ENCODE results near the gene VPS33B. TPM values are rescaled to one million over a fixed set of nuclear protein-coding genes. Genes with fewer than 3 reads are reported as not detected.

The VPS33B gene
- total RNA-seq, 1 experiment from 2014 or later: 16.3 TPM

- no peak for DNase-seq
- H2BK15ac ChIP-seq (ENCODE audit: low read depth, low read length): no peak overlapping the region
- no peak overlapping the region for H3K14ac ChIP-seq (ENCODE audit: insufficient read depth, low read length)
- no peak overlapping the region for H3K4me2 ChIP-seq (ENCODE audit: insufficient read depth, insufficient read length, low read length)
- H3K4ac ChIP-seq (ENCODE audit: low read depth, low read length): no peak overlapping the region
- H2BK120ac ChIP-seq (ENCODE audit: low read depth, low read length, poor library complexity, severe bottlenecking): no peak overlapping the region
- H3K9me3 ChIP-seq (ENCODE audit: control insufficient read depth, low read depth, low read length): no peaks in the 10 kb centered on the region
- no peak overlapping the region for H3K18ac ChIP-seq (ENCODE audit: insufficient read length, low read depth, low read length)
- no peak for TF ChIP-seq CTCF (conservative IDR thresholded peaks at IDR 0.05)
- H4K8ac ChIP-seq (replicated peaks; ENCODE audit: insufficient read length, low read depth, low read length): no peak overlapping the region
- no peaks in the 10 kb centered on the region for H3K79me1 ChIP-seq (ENCODE audit: insufficient read depth, low read depth, low read length, poor library complexity, severe bottlenecking)
- H3K23me2 ChIP-seq (ENCODE audit: insufficient read length, low read depth, low read length, poor library complexity, severe bottlenecking): no peaks in the 10 kb centered on the region
- no peaks in the 10 kb centered on the region for H3K4me1 Mint-ChIP-seq
- H3K9ac ChIP-seq (ENCODE audit: extremely low read depth, insufficient read length, low read length): no peak overlapping the region
- H4K5ac ChIP-seq (ENCODE audit: insufficient read length, low read depth, low read length): no peak overlapping the region
- WGBS (ENCODE audit: extremely low coverage, insufficient read length, low lambda C conversion rate): no CpG with 5 or more reads among the region's 7 CpGs
- no peak overlapping the region for H4K91ac ChIP-seq (ENCODE audit: insufficient read length, low read depth, low read length)
- no peak overlapping the region for H2AK5ac ChIP-seq (ENCODE audit: insufficient read length, low read length)
- H3K4me3 Mint-ChIP-seq: no peak overlapping the region
- no peaks in the 10 kb centered on the region for H4K20me1 ChIP-seq (ENCODE audit: control insufficient read depth, insufficient read depth, insufficient read length)
- no peak overlapping the region for H3K23ac ChIP-seq (ENCODE audit: insufficient read length, low read depth, low read length)
- H2BK12ac ChIP-seq (ENCODE audit: insufficient read length, low read depth, low read length): no peak overlapping the region
- peaks cover 47 to 85% (median 82%) of the 10 kb centered on the region in 3 experiments; a peak in 6 of 7 replicates for H3K36me3 Mint-ChIP-seq (ENCODE audit: insufficient read depth in 1 of 3, low read depth in 3 of 3)
- no peak overlapping the region for H2AFZ ChIP-seq (ENCODE audit: low read length)
- no peak overlapping the region for H2BK5ac ChIP-seq (ENCODE audit: insufficient read length, low read length)
- H3K27ac Mint-ChIP-seq: no peak overlapping the region
- H3K56ac ChIP-seq (ENCODE audit: insufficient read length, low read depth, low read length): no peak overlapping the region
- H3K9me3 Mint-ChIP-seq: no peaks in the 10 kb centered on the region
- H3T11ph ChIP-seq (ENCODE audit: low read length): no peak overlapping the region
- no peaks in the 10 kb centered on the region for H3K79me2 ChIP-seq (ENCODE audit: insufficient read depth, low read length)
- no peaks in the 10 kb centered on the region for H3K27me3 ChIP-seq (ENCODE audit: insufficient read depth, low read length)
- no peaks in the 10 kb centered on the region for H3K27me3 Mint-ChIP-seq (ENCODE audit: low read depth)
- no peak overlapping the region for H3K27ac ChIP-seq (ENCODE audit: insufficient read length, low read depth, low read length)
- no peaks in the 10 kb centered on the region for H3K4me1 ChIP-seq (ENCODE audit: insufficient read depth, low read length)
- no peak overlapping the region for H2BK20ac ChIP-seq (ENCODE audit: low read depth, low read length, poor library complexity, severe bottlenecking)
Measured at GRCh38 chr15:90970274-90970673, 52.1 kb downstream of the VPS33B start.

Measured in H9 (cell line).